HEK293T (cell line): ENCODE data around the gene ERG.

Source experiments
- ARNT ChIP-seq: fragments of 450-650 bp; IDR thresholded peaks from 2 replicates; pipeline ENCODE4 v1.6.1; 2017; ENCODE audit warnings: mild to moderate bottlenecking
- BHLHE40 ChIP-seq: fragments of 450-650 bp; IDR thresholded peaks from 2 replicates; pipeline ENCODE4 v1.6.1; 2016; ENCODE audit warnings: mild to moderate bottlenecking, moderate library complexity, borderline replicate concordance
- CTBP1 ChIP-seq: fragments of 450-650 bp; IDR thresholded peaks from 2 replicates; pipeline ENCODE4 v1.6.1; 2016; ENCODE audit warnings: borderline replicate concordance
- FOXK2 ChIP-seq: fragments of 450-650 bp; IDR thresholded peaks from 2 replicates; pipeline ENCODE4 v1.6.1; 2016; ENCODE audit warnings: mild to moderate bottlenecking
- FOXM1 ChIP-seq: fragments of 450-650 bp; IDR thresholded peaks from 2 replicates; pipeline ENCODE4 v1.6.1; 2017; ENCODE audit warnings: mild to moderate bottlenecking, borderline replicate concordance
- HDGF ChIP-seq: fragments of 450-650 bp; IDR thresholded peaks from 2 replicates; pipeline ENCODE4 v1.6.1; 2017; ENCODE audit warnings: antibody characterized with exemption, borderline replicate concordance
- L3MBTL2 ChIP-seq: fragments of 450-650 bp; conservative IDR thresholded peaks from 2 replicates; pipeline ENCODE4 v1.6.1; 2016; ENCODE audit warnings: mild to moderate bottlenecking
- SP1 ChIP-seq: fragments of 450-650 bp; IDR thresholded peaks from 2 replicates; pipeline ENCODE4 v1.6.1; 2017
- SUZ12 ChIP-seq: fragments of 450-650 bp; IDR thresholded peaks from 2 replicates; pipeline ENCODE4 v1.6.1; 2016; ENCODE audit warnings: mild to moderate bottlenecking

DNA sequence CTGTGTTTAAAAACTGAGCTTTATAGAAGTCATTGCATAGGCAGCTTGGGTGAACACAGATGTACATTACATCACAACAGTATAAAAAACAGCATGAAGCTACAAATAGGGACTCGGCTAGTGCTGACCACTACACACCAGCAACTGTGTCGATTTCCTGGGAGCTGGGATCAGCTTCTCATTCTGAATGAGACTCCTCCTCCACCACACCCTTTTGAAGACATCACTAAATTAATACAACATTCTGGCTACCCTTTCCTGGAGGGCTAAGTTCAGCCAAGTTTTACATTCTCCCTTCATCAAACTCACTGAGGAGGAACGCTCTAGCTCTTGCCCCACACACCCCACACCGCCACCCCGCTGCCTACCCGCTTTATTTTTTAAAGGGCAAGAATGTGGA lies 102.7 kb downstream of the ERG start:
- no peak for TF ChIP-seq HDGF
- TF ChIP-seq SUZ12 = no peak
- TF ChIP-seq ARNT = no peak
- no peak for TF ChIP-seq SP1
- no peak for TF ChIP-seq FOXM1
- TF ChIP-seq FOXK2 = no peak
- TF ChIP-seq L3MBTL2 = no peak
- TF ChIP-seq CTBP1 = no peak
- no peak for TF ChIP-seq BHLHE40
